ENCODE measurements around the gene DDX21. TPM values are rescaled to one million over a fixed set of nuclear protein-coding genes. Genes with fewer than 3 reads are reported as not detected.
A peak's percentile ranks its signal among the peaks of the same experiment; 100 is the strongest.

Gene DDX21
- total and polyA plus RNA-seq, 2 of the 13 experiments (the other 11 are each of a cell fraction or from before 2014, with no cell fraction given): 52.5 to 147 TPM

DNA sequence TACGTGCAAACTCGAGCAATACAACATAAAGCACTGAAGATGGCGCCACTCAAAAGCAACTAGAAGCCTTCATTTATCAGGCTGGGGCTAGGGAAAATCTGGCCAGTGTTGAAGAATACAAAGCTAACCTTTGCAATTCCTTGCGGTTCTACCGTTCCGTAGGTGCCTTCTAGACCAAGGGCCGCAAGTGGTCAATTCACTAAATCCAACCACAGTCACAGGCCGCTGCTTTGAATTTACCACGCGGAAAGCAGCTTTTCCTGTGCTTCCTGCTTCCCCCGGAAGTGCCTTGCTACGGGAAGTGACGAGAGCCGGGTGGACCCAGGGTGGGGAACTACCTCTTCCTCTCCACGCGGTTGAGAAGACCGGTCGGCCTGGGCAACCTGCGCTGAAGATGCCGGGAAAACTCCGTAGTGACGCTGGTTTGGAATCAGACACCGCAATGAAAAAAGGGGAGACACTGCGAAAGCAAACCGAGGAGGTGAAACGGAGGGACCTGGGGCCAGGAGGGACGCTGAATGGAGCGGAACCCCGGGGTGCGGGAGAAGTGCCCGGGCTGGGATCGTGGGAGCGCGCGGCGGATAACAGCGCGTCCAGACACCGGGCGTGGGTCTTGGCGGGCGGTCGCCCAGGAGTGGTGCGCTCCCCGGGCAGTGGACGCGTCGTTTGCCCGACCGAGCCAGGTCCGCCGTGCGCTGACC is at the start of gene DDX21 (continued):
- TF ChIP-seq, protein P1, sequence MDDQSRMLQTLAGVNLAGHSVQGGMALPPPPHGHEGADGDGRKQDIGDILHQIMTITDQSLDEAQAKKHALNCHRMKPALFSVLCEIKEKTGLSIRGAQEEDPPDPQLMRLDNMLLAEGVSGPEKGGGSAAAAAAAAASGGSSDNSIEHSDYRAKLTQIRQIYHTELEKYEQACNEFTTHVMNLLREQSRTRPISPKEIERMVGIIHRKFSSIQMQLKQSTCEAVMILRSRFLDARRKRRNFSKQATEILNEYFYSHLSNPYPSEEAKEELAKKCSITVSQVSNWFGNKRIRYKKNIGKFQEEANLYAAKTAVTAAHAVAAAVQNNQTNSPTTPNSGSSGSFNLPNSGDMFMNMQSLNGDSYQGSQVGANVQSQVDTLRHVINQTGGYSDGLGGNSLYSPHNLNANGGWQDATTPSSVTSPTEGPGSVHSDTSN (CRISPR knock-in tag; IDR thresholded peaks at IDR 0.05; ENCODE audit: borderline replicate concordance): no peak
- peak; percentile 55; the same call in 1 of the 2 replicates for TF ChIP-seq BCL6 (CRISPR knock-in tag; IDR thresholded peaks at IDR 0.05)
- TF ChIP-seq ZNF737 (CRISPR knock-in tag; IDR thresholded peaks at IDR 0.05; ENCODE audit: borderline replicate concordance): no peak
- TF ChIP-seq, protein P2, sequence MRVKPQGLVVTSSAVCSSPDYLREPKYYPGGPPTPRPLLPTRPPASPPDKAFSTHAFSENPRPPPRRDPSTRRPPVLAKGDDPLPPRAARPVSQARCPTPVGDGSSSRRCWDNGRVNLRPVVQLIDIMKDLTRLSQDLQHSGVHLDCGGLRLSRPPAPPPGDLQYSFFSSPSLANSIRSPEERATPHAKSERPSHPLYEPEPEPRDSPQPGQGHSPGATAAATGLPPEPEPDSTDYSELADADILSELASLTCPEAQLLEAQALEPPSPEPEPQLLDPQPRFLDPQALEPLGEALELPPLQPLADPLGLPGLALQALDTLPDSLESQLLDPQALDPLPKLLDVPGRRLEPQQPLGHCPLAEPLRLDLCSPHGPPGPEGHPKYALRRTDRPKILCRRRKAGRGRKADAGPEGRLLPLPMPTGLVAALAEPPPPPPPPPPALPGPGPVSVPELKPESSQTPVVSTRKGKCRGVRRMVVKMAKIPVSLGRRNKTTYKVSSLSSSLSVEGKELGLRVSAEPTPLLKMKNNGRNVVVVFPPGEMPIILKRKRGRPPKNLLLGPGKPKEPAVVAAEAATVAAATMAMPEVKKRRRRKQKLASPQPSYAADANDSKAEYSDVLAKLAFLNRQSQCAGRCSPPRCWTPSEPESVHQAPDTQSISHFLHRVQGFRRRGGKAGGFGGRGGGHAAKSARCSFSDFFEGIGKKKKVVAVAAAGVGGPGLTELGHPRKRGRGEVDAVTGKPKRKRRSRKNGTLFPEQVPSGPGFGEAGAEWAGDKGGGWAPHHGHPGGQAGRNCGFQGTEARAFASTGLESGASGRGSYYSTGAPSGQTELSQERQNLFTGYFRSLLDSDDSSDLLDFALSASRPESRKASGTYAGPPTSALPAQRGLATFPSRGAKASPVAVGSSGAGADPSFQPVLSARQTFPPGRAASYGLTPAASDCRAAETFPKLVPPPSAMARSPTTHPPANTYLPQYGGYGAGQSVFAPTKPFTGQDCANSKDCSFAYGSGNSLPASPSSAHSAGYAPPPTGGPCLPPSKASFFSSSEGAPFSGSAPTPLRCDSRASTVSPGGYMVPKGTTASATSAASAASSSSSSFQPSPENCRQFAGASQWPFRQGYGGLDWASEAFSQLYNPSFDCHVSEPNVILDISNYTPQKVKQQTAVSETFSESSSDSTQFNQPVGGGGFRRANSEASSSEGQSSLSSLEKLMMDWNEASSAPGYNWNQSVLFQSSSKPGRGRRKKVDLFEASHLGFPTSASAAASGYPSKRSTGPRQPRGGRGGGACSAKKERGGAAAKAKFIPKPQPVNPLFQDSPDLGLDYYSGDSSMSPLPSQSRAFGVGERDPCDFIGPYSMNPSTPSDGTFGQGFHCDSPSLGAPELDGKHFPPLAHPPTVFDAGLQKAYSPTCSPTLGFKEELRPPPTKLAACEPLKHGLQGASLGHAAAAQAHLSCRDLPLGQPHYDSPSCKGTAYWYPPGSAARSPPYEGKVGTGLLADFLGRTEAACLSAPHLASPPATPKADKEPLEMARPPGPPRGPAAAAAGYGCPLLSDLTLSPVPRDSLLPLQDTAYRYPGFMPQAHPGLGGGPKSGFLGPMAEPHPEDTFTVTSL (CRISPR knock-in tag; IDR thresholded peaks at IDR 0.05; ENCODE audit: borderline replicate concordance): peak; percentile 32
- TF ChIP-seq ZNF121 (CRISPR knock-in tag; IDR thresholded peaks at IDR 0.05): 0 out of 2 replicates have a peak, but pooled peaks have one; percentile 11
- TF ChIP-seq YEATS4 (CRISPR knock-in tag; IDR thresholded peaks at IDR 0.05; ENCODE audit: borderline replicate concordance): peak; percentile 97
- no peak for TF ChIP-seq GPN1 (CRISPR knock-in tag; IDR thresholded peaks at IDR 0.05; ENCODE audit: borderline replicate concordance)
- TF ChIP-seq ISX (CRISPR knock-in tag; conservative IDR thresholded peaks at IDR 0.05): no peak
- TF ChIP-seq, protein P3, sequence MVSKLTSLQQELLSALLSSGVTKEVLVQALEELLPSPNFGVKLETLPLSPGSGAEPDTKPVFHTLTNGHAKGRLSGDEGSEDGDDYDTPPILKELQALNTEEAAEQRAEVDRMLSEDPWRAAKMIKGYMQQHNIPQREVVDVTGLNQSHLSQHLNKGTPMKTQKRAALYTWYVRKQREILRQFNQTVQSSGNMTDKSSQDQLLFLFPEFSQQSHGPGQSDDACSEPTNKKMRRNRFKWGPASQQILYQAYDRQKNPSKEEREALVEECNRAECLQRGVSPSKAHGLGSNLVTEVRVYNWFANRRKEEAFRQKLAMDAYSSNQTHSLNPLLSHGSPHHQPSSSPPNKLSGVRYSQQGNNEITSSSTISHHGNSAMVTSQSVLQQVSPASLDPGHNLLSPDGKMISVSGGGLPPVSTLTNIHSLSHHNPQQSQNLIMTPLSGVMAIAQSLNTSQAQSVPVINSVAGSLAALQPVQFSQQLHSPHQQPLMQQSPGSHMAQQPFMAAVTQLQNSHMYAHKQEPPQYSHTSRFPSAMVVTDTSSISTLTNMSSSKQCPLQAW (CRISPR knock-in tag; IDR thresholded peaks at IDR 0.05): peak; percentile 25; the same call in 1 of the 2 replicates
- peak; percentile 88 for TF ChIP-seq U2AF1 (optimal IDR thresholded peaks at IDR 0.05; ENCODE audit: low read depth, low read length)
- TF ChIP-seq NFATC3 (CRISPR knock-in tag; IDR thresholded peaks at IDR 0.05): no peak
- TF ChIP-seq, protein P4, sequence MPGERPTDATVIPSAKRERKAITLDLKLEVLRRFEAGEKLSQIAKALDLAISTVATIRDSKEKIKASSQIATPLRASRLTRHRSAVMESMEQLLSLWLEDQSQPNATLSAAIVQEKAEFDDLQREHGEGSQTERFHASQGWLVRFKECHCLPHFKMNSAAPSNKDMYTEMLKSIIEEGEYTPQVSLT (CRISPR knock-in tag; IDR thresholded peaks at IDR 0.05; ENCODE audit: borderline replicate concordance, low read depth): peak; percentile 76; the same call in 1 of the 2 replicates
- TF ChIP-seq PCBP2 (optimal IDR thresholded peaks at IDR 0.05; ENCODE audit: low read depth, low read length, poor library complexity, severe bottlenecking): no peak
- peak; percentile 51 for TF ChIP-seq RFXAP (CRISPR knock-in tag; IDR thresholded peaks at IDR 0.05; ENCODE audit: borderline replicate concordance)
- TF ChIP-seq, protein P5, sequence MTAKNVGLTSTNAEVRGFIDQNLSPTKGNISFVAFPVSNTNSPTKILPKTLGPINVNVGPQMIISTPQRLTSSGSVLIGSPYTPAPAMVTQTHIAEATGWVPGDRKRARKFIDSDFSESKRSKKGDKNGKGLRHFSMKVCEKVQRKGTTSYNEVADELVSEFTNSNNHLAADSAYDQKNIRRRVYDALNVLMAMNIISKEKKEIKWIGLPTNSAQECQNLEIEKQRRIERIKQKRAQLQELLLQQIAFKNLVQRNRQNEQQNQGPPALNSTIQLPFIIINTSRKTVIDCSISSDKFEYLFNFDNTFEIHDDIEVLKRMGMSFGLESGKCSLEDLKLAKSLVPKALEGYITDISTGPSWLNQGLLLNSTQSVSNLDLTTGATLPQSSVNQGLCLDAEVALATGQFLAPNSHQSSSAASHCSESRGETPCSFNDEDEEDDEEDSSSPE (CRISPR knock-in tag; IDR thresholded peaks at IDR 0.05): peak; percentile 93
- TF ChIP-seq RCOR2 (CRISPR knock-in tag; IDR thresholded peaks at IDR 0.05): no peak
- TF ChIP-seq SMAD3 (CRISPR knock-in tag; IDR thresholded peaks at IDR 0.05): peak; percentile 77
- TF ChIP-seq ZNF383 (CRISPR knock-in tag; IDR thresholded peaks at IDR 0.05; ENCODE audit: borderline replicate concordance): peak; percentile 95

All from HepG2 (cell line).